Neural cell (in vitro differentiated cells): ENCODE results near the gene CRYBB2. TPM values are rescaled to one million over a fixed set of nuclear protein-coding genes. Genes with fewer than 3 reads are reported as not detected.

Experiments used
- H2AFZ ChIP-seq: fragments of 200-600, 300-800 bp; sonication (generic), shearing (Covaris generic); 2 replicates; pipeline ENCODE4 v1.6.0; 2014; ENCODE audit warnings: low read depth, mild to moderate bottlenecking, antibody characterized with exemption, low read length, moderate library complexity
- H3F3A ChIP-seq: fragments of 200-600 bp; shearing (Covaris generic); 2 replicates; pipeline ENCODE4 v1.6.1; 2016; ENCODE audit warnings: mild to moderate bottlenecking, moderate library complexity, mixed read lengths, antibody characterized with exemption, low read length; ENCODE audit not compliant: insufficient read depth, poor library complexity, severe bottlenecking
- H3K27ac ChIP-seq: fragments of 200-600, 300-800 bp; sonication (generic), shearing (Covaris generic); 2 replicates; pipeline ENCODE4 v1.5.1; 2014; ENCODE audit warnings: mild to moderate bottlenecking, low read length, moderate library complexity
- H3K27me3 ChIP-seq: fragments of 300-800, 200-600 bp; sonication (generic), shearing (Covaris generic); 2 replicates; pipeline ENCODE4 v1.6.0; 2014; ENCODE audit warnings: mild to moderate bottlenecking, low read depth, low read length, moderate library complexity; ENCODE audit not compliant: insufficient read depth
- H3K36me3 ChIP-seq: fragments of 300-800, 200-600 bp; sonication (generic), shearing (Covaris generic); 2 replicates; pipeline ENCODE4 v1.5.1; 2014; ENCODE audit warnings: mild to moderate bottlenecking, antibody characterized with exemption, low read length, moderate library complexity; ENCODE audit not compliant: insufficient read depth
- H3K4me2 ChIP-seq: fragments of 300-800, 200-600 bp; sonication (generic), shearing (Covaris generic); 2 replicates; pipeline ENCODE4 v1.6.0; 2014; ENCODE audit warnings: mild to moderate bottlenecking, low read length
- H3K4me3 ChIP-seq: fragments of 300-800, 200-600 bp; sonication (generic), shearing (Covaris generic); 2 replicates; pipeline ENCODE4 v1.5.1; 2014; ENCODE audit warnings: mild to moderate bottlenecking, low read length, moderate library complexity
- H3K79me2 ChIP-seq: fragments of 200-600 bp; shearing (Covaris generic); replicated peaks from 2 replicates; pipeline ENCODE4 v1.6.0; 2014; ENCODE audit warnings: mild to moderate bottlenecking, low read length, moderate library complexity; ENCODE audit not compliant: insufficient read depth
- H3K9ac ChIP-seq: fragments of 300-800, 200-600 bp; sonication (generic), shearing (Covaris generic); 2 replicates; pipeline ENCODE4 v1.6.1; 2016; ENCODE audit warnings: mild to moderate bottlenecking, low read length, mixed read lengths
- H3K9me2 ChIP-seq: fragments of 200-600 bp; shearing (Covaris generic); 2 replicates; pipeline ENCODE4 v1.6.1; 2016; ENCODE audit warnings: mild to moderate bottlenecking, low read length, mixed read lengths; ENCODE audit not compliant: insufficient read depth
- H3K9me3 ChIP-seq: fragments of 200-600, 300-800 bp; sonication (generic), shearing (Covaris generic); 2 replicates; pipeline ENCODE4 v1.6.1; 2016; ENCODE audit warnings: mild to moderate bottlenecking, mixed run types, low read length, moderate library complexity, mixed read lengths
- H4K20me1 ChIP-seq: fragments of 200-600 bp; shearing (Covaris generic); 2 replicates; pipeline ENCODE4 v1.6.1; 2016; ENCODE audit warnings: mild to moderate bottlenecking, mixed run types; ENCODE audit not compliant: insufficient read depth
- EZH2 ChIP-seq: fragments of 200-600, 300-800 bp; shearing (Covaris generic), sonication (generic); IDR thresholded peaks from 2 replicates; pipeline ENCODE4 v1.6.1; 2014; ENCODE audit warnings: antibody characterized with exemption, low read length, borderline replicate concordance, mild to moderate bottlenecking; ENCODE audit not compliant: insufficient read depth, poor library complexity, severe bottlenecking
- MXI1 ChIP-seq: fragments of 450-650 bp; conservative IDR thresholded peaks from 2 replicates; pipeline ENCODE4 v1.6.1; 2014; ENCODE audit warnings: antibody characterized with exemption, mild to moderate bottlenecking; ENCODE audit not compliant: poor library complexity, severe bottlenecking
- RAD21 ChIP-seq: fragments of 450-650 bp; conservative IDR thresholded peaks from 2 replicates; pipeline ENCODE4 v1.6.1; 2014; ENCODE audit warnings: antibody characterized with exemption, mild to moderate bottlenecking, moderate library complexity
- REST ChIP-seq: IDR thresholded peaks from 2 replicates; pipeline ENCODE4 v1.6.1; 2012; ENCODE audit warnings: borderline replicate concordance
- SMC3 ChIP-seq: fragments of 450-650 bp; conservative IDR thresholded peaks from 2 replicates; pipeline ENCODE4 v1.6.1; 2014; ENCODE audit warnings: antibody characterized with exemption, mild to moderate bottlenecking, moderate library complexity; ENCODE audit not compliant: poor library complexity
- TAF1 ChIP-seq: IDR thresholded peaks from 2 replicates; pipeline ENCODE4 v1.6.1; 2012; ENCODE audit warnings: low read depth
- polyA plus RNA-seq: library from polyadenylated mRNA; depleted of rRNA; stranded (reverse); fragments of >200 nt; gene quantifications from 2 replicates; pipeline ENCODE4 v1.2.3, GENCODE V29; 2014

The CRYBB2 gene
- polyA plus RNA-seq, 1 donor from 2014 or later = not detected

GRCh38 chr22:25208328-25208727, 11.1 kb upstream of the CRYBB2 start:
- no peak overlapping the region for H3K4me3 ChIP-seq
- no peaks in the 10 kb centered on the region for H3F3A ChIP-seq
- no peak for TF ChIP-seq TAF1
- no peak for TF ChIP-seq MXI1
- TF ChIP-seq RAD21 = no peak
- no peaks in the 10 kb centered on the region for H4K20me1 ChIP-seq
- H2AFZ ChIP-seq = no peak overlapping the region
- no peaks in the 10 kb centered on the region for H3K79me2 ChIP-seq
- no peak overlapping the region for H3K27ac ChIP-seq
- no peaks in the 10 kb centered on the region for H3K27me3 ChIP-seq
- no peak overlapping the region for H3K4me2 ChIP-seq
- H3K9me2 ChIP-seq = no peaks in the 10 kb centered on the region
- no peaks in the 10 kb centered on the region for H3K36me3 ChIP-seq
- H3K9ac ChIP-seq = no peak overlapping the region
- no peaks in the 10 kb centered on the region for H3K9me3 ChIP-seq

GRCh38 chr22:25208743-25209505, 10.5 kb upstream of the CRYBB2 start:
- H3K9me2 ChIP-seq = no peaks in the 10 kb centered on the region
- no peaks in the 10 kb centered on the region for H3K9me3 ChIP-seq
- H3K9ac ChIP-seq = no peak overlapping the region
- no peaks in the 10 kb centered on the region for H4K20me1 ChIP-seq
- H3K4me2 ChIP-seq = no peak overlapping the region
- no peak overlapping the region for H3K4me3 ChIP-seq
- no peak overlapping the region for H2AFZ ChIP-seq
- TF ChIP-seq SMC3 (no peak), TAF1 (no peak), RAD21 (no peak)
- H3K27me3 ChIP-seq = no peaks in the 10 kb centered on the region
- no peaks in the 10 kb centered on the region for H3K36me3 ChIP-seq
- H3F3A ChIP-seq = no peaks in the 10 kb centered on the region
- no peaks in the 10 kb centered on the region for H3K79me2 ChIP-seq
- H3K27ac ChIP-seq = no peak overlapping the region

- no peaks in the 10 kb centered on the region for H3K36me3 ChIP-seq
- no peaks in the 10 kb centered on the region for H3K9me3 ChIP-seq
- no peak overlapping the region for H3K9ac ChIP-seq
- no peak overlapping the region for H3K4me3 ChIP-seq
- no peaks in the 10 kb centered on the region for H3K9me2 ChIP-seq
- no peak overlapping the region for H2AFZ ChIP-seq
- no peak overlapping the region for H3K4me2 ChIP-seq
- TF ChIP-seq RAD21 (no peak), SMC3 (no peak), REST (no peak)
- no peaks in the 10 kb centered on the region for H3F3A ChIP-seq
- no peaks in the 10 kb centered on the region for H4K20me1 ChIP-seq
- no peak overlapping the region for H3K27ac ChIP-seq
- H3K79me2 ChIP-seq = no peaks in the 10 kb centered on the region
- H3K27me3 ChIP-seq = no peaks in the 10 kb centered on the region
Measured at GRCh38 chr22:25210793-25211192, 8.6 kb upstream of the CRYBB2 start.

- no peaks in the 10 kb centered on the region for H3K9me2 ChIP-seq
- TF ChIP-seq MXI1 (no peak), EZH2 (no peak)
- H3F3A ChIP-seq = no peaks in the 10 kb centered on the region
- H3K4me3 ChIP-seq = no peak overlapping the region
- H3K4me2 ChIP-seq = no peak overlapping the region
- no peaks in the 10 kb centered on the region for H3K9me3 ChIP-seq
- no peaks in the 10 kb centered on the region for H4K20me1 ChIP-seq
- H3K9ac ChIP-seq = no peak overlapping the region
- no peak overlapping the region for H2AFZ ChIP-seq
- H3K27ac ChIP-seq = no peak overlapping the region
- H3K79me2 ChIP-seq = no peaks in the 10 kb centered on the region
- H3K36me3 ChIP-seq = no peaks in the 10 kb centered on the region
- H3K27me3 ChIP-seq = no peaks in the 10 kb centered on the region
Measured at GRCh38 chr22:25212337-25212736, 7.1 kb upstream of the CRYBB2 start.
